ENCODE data around the gene MTUS2.

DNA sequence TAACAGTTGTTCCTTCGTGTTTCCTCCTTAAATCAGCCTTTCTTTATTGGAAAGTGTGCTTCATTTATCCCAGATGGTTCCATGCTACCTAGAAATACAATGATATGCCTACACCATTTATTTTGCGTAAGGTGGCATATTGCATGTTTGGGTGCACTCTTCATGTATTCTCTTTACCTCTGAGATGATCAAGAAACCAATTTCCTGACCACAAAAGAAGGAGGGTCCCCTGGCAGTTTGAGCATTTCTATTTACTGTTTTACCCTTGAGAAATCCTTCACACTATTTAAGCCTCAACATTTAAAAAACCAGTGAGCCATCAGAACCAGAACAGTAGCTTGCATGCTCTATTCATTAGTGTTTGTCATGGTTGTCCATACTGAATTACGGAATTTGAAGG lies 354.0 kb downstream of the MTUS2 start:
- TF ChIP-seq, protein P1, sequence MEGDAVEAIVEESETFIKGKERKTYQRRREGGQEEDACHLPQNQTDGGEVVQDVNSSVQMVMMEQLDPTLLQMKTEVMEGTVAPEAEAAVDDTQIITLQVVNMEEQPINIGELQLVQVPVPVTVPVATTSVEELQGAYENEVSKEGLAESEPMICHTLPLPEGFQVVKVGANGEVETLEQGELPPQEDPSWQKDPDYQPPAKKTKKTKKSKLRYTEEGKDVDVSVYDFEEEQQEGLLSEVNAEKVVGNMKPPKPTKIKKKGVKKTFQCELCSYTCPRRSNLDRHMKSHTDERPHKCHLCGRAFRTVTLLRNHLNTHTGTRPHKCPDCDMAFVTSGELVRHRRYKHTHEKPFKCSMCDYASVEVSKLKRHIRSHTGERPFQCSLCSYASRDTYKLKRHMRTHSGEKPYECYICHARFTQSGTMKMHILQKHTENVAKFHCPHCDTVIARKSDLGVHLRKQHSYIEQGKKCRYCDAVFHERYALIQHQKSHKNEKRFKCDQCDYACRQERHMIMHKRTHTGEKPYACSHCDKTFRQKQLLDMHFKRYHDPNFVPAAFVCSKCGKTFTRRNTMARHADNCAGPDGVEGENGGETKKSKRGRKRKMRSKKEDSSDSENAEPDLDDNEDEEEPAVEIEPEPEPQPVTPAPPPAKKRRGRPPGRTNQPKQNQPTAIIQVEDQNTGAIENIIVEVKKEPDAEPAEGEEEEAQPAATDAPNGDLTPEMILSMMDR (IDR thresholded peaks at IDR 0.05; ENCODE audit: insufficient read depth, low read length, poor library complexity, severe bottlenecking), result no peak
- no peak for TF ChIP-seq EZH2phosphoT487 (conservative IDR thresholded peaks at IDR 0.05; ENCODE audit: low read length)

Data from SU-DHL-6 (cell line).